Measurements from ENCODE around the gene OSBPL7. TPM values are rescaled to one million over a fixed set of nuclear protein-coding genes. Genes with fewer than 3 reads are reported as not detected.

The OSBPL7 gene
- total and polyA plus RNA-seq, 2 of the 8 experiments (the other 6 are each of a cell fraction or from before 2014, with no cell fraction given), result 7.2 to 8.9 TPM

DNA sequence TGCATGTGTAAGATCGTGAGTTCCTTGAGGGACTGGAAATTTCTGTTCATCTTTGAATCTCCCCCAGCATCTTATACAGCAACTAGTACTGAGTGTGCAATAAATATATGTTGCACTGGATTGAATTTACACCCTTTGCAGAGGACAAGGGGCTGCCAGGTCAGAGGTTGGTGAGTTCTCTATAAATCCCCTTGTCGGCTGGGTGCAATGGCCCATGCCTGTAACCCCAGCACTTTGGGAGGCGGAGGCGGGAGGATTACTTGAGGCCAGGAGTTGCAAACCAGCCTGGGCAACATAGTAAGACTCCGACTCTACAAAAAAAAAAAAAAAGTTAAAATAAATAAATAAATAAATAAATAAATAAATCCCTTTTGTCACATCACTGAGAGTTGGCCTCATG, 38.8 kb upstream of the OSBPL7 start:
- Histone ChIP-seq H3K4ac (replicated peaks; ENCODE audit: insufficient read length, low read depth, low read length) (no peak overlapping the region), H3K36me3 (ENCODE audit: control insufficient read depth in 2 of 4, insufficient read depth in 4 of 4, low read length in 3 of 4) (no peaks in the 10 kb centered on the region), H2BK120ac (replicated peaks; ENCODE audit: low read depth, low read length) (no peak overlapping the region), H3K23ac (ENCODE audit: insufficient read length) (no peak overlapping the region), H3K9ac (replicated peaks in 1 of 4; ENCODE audit: extremely low read depth in 1 of 4, low read depth in 3 of 4, low read length in 3 of 4) (no peak overlapping the region), H2BK12ac (ENCODE audit: low read depth, low read length) (no peak overlapping the region), H4K20me1 (replicated peaks in 1 of 2; ENCODE audit: control insufficient read depth in 1 of 2, insufficient read depth in 2 of 2, low read length in 2 of 2) (no peaks in the 10 kb centered on the region), H4K5ac (ENCODE audit: insufficient read length, low read depth, low read length) (no peak overlapping the region), H2BK5ac (ENCODE audit: low read depth, low read length) (no peak overlapping the region), H3K4me2 (ENCODE audit: insufficient read depth in 1 of 2, low read depth in 2 of 2, low read length in 2 of 2) (no peak overlapping the region), H2BK20ac (ENCODE audit: low read length) (no peak overlapping the region), H3K18ac (ENCODE audit: extremely low read depth, low read length) (no peak overlapping the region), H2AFZ (ENCODE audit: low read length) (no peak overlapping the region), H4K8ac (ENCODE audit: extremely low read depth, insufficient read depth, low read length) (no peak overlapping the region), H3K27ac (ENCODE audit: low read depth, low read length) (no peak overlapping the region), H3K79me2 (ENCODE audit: control insufficient read depth in 1 of 2, insufficient read depth in 2 of 2, low read length in 2 of 2) (no peaks in the 10 kb centered on the region), H3K14ac (ENCODE audit: insufficient read length) (no peak overlapping the region), H2AK5ac (ENCODE audit: low read depth, low read length) (no peak overlapping the region), H3K4me1 (replicated peaks in 1 of 4; ENCODE audit: control insufficient read depth in 3 of 4, insufficient read depth in 4 of 4, low read length in 3 of 4) (peaks cover 0 to 5% (median 0%) of the 10 kb centered on the region in 4 experiments; a peak in 2 of 7 replicates), H3K79me1 (ENCODE audit: low read depth, low read length) (no peaks in the 10 kb centered on the region), H2BK15ac (ENCODE audit: low read length) (no peak overlapping the region), H3K4me3 (ENCODE audit: extremely low read depth in 1 of 4, insufficient read depth in 2 of 4, low read depth in 3 of 4, low read length in 4 of 4) (no peak overlapping the region), H4K91ac (replicated peaks; ENCODE audit: insufficient read length, low read length) (no peak overlapping the region), H3K56ac (replicated peaks; ENCODE audit: insufficient read length, low read depth, low read length) (no peak overlapping the region), H3K9me3 (ENCODE audit: insufficient read depth in 2 of 2, low read depth in 1 of 2, low read length in 1 of 2) (no peaks in the 10 kb centered on the region), H3K27me3 (replicated peaks in 1 of 4; ENCODE audit: control insufficient read depth in 3 of 4, extremely low read depth in 1 of 4, insufficient read depth in 3 of 4, low read length in 3 of 4) (peaks cover 0 to 17% (median 10%) of the 10 kb centered on the region in 4 experiments; a peak in 6 of 7 replicates), H3K23me2 (ENCODE audit: low read depth, low read length) (no peaks in the 10 kb centered on the region)
- DNase-seq (ENCODE audit: low read depth in 1 of 2, low spot score in 2 of 2), result no peak
- WGBS, 2 experiments (ENCODE audit: extremely low coverage in 1 of 2, insufficient coverage in 1 of 2, insufficient read length in 1 of 2, insufficient replicate concordance in 2 of 2, low coverage in 1 of 2, low lambda C conversion rate in 2 of 2, missing lambda C conversion rate in 1 of 2), result 92% methylated on average over 4 of the region's 5 CpGs; no CpG with 5 or more reads in 1 of the 2 experiments
- FAIRE-seq, result no peak
- POLR2A ChIA-PET (ENCODE audit: partially characterized antibody), result interaction anchor here (1.2 to 3.0 kb wide), 4 partner anchors 10 to 17 kb away, joined by 3 to 10 read pairs (median 6); partner anchors contain the start of gene SP6
- TF ChIP-seq GABPA (IDR thresholded peaks at IDR 0.05; ENCODE audit: borderline replicate concordance, insufficient read depth, low read length), result no peak
- no peak for TF ChIP-seq YY1 (IDR thresholded peaks at IDR 0.05; ENCODE audit: low read depth, low read length)
- no peak for TF ChIP-seq SP2 (IDR thresholded peaks at IDR 0.05; ENCODE audit: low read length)
- no peak for TF ChIP-seq FOSL1 (IDR thresholded peaks at IDR 0.05; ENCODE audit: insufficient read depth, low read depth, low read length)
- no peak for TF ChIP-seq RXRA (IDR thresholded peaks at IDR 0.05; ENCODE audit: insufficient read depth, low read depth, low read length)
- TF ChIP-seq CREB1 (IDR thresholded peaks at IDR 0.05), result no peak
- CTCF ChIA-PET (ENCODE audit: partially characterized antibody), result interaction anchor here (1.2 to 33.0 kb wide), 3 partner anchors 17 to 87 kb away, joined by 3 to 1206 read pairs (median 373); partner anchors contain the start of genes SCRN2, SP2 and SP6
